Femur (tissue), 1 donor: ENCODE data around the gene NSD2.

Experiments
- DNase-seq: peaks from one replicate; pipeline ENCODE4 v3.0.0-alpha.2; 2017

Gene NSD2

GRCh38 chr4:1866189-1866661 lies 5.0 kb upstream of the NSD2 start:
- DNase-seq: no peak

GRCh38 chr4:1868293-1868692 lies 2.9 kb upstream of the NSD2 start:
- no peak for DNase-seq

GRCh38 chr4:1868912-1869311 lies 2.3 kb upstream of the NSD2 start:
- DNase-seq: no peak

- no peak for DNase-seq
Observed at GRCh38 chr4:1869530-1870327, 1.5 kb upstream of the NSD2 start.

GRCh38 chr4:1870328-1870577 lies 940 bp upstream of the NSD2 start:
- peak; percentile 90 for DNase-seq

GRCh38 chr4:1871471-1872021 lies 353 bp downstream of the NSD2 start:
- DNase-seq: peak; percentile 56

GRCh38 chr4:1872870-1873269 lies 1.7 kb downstream of the NSD2 start:
- no peak for DNase-seq

GRCh38 chr4:1873291-1873690 lies 2.1 kb downstream of the NSD2 start:
- no peak for DNase-seq

- DNase-seq: no peak
Observed at GRCh38 chr4:1873776-1874175, 2.6 kb downstream of the NSD2 start.

- no peak for DNase-seq
Observed at GRCh38 chr4:1874201-1874600, 3.0 kb downstream of the NSD2 start.

- no peak for DNase-seq
Observed at GRCh38 chr4:1879485-1879884, 8.3 kb downstream of the NSD2 start.

- DNase-seq: no peak
Observed at GRCh38 chr4:1880332-1880731, 9.1 kb downstream of the NSD2 start.

GRCh38 chr4:1882850-1883271 lies 11.7 kb downstream of the NSD2 start:
- no peak for DNase-seq

GRCh38 chr4:1883583-1883982 lies 12.4 kb downstream of the NSD2 start:
- no peak for DNase-seq

GRCh38 chr4:1885414-1885813 lies 14.2 kb downstream of the NSD2 start:
- DNase-seq: no peak

GRCh38 chr4:1887052-1887451 lies 15.9 kb downstream of the NSD2 start:
- no peak for DNase-seq

- no peak for DNase-seq
Observed at GRCh38 chr4:1890979-1891570, 19.9 kb downstream of the NSD2 start.

- no peak for DNase-seq
Observed at GRCh38 chr4:1895971-1896657, 24.9 kb downstream of the NSD2 start.

GRCh38 chr4:1896658-1896991 lies 25.4 kb downstream of the NSD2 start:
- DNase-seq: no peak

- no peak for DNase-seq
Observed at GRCh38 chr4:1898007-1898406, 26.8 kb downstream of the NSD2 start.

GRCh38 chr4:1898681-1899080 lies 27.5 kb downstream of the NSD2 start:
- DNase-seq: no peak

- peak; percentile 82 for DNase-seq
Observed at GRCh38 chr4:1899149-1900086, 28.2 kb downstream of the NSD2 start.

GRCh38 chr4:1900087-1900433 lies 28.9 kb downstream of the NSD2 start:
- DNase-seq: no peak
